ENCODE measurements around the gene MCUR1.
A peak's percentile ranks its signal among the peaks of the same experiment; 100 is the strongest.
"Not testable (repeated sequence)": the region's sequence is repeated elsewhere in the genome, so short reads cannot be mapped to it uniquely, and the experiment has no call there.

MCUR1 gene

GRCh38 chr6:13775466-13775865, 38.9 kb downstream of the MCUR1 start:
- DNase-seq: not testable (repeated sequence)

- not testable (repeated sequence) for DNase-seq
Observed at GRCh38 chr6:13772358-13773030, 41.9 kb downstream of the MCUR1 start.

GRCh38 chr6:13769655-13770053, 44.7 kb downstream of the MCUR1 start:
- no peak for DNase-seq

GRCh38 chr6:13769034-13769654, 45.2 kb downstream of the MCUR1 start:
- no peak for DNase-seq

GRCh38 chr6:13767121-13767808, 47.1 kb downstream of the MCUR1 start:
- DNase-seq: peak; percentile 3

- peak; percentile 2 for DNase-seq
Observed at GRCh38 chr6:13766201-13766634, 48.1 kb downstream of the MCUR1 start.

- DNase-seq: no peak
Observed at GRCh38 chr6:13765570-13765969, 48.8 kb downstream of the MCUR1 start.

GRCh38 chr6:13764996-13765395, 49.4 kb downstream of the MCUR1 start:
- no peak for DNase-seq

GRCh38 chr6:13763740-13764381, 50.5 kb downstream of the MCUR1 start:
- no peak for DNase-seq

- DNase-seq: peak; percentile 26
Observed at GRCh38 chr6:13762611-13763441, 51.5 kb downstream of the MCUR1 start.

- DNase-seq: peak; percentile 60
Observed at GRCh38 chr6:13761361-13762036, 52.9 kb downstream of the MCUR1 start.

- DNase-seq: peak; percentile 36
Observed at GRCh38 chr6:13760307-13761304, 53.8 kb downstream of the MCUR1 start.

- no peak for DNase-seq
Observed at GRCh38 chr6:13759025-13759424, 55.3 kb downstream of the MCUR1 start.

GRCh38 chr6:13754644-13755043, 59.7 kb downstream of the MCUR1 start:
- DNase-seq: no peak

GRCh38 chr6:13743736-13744127, 70.6 kb downstream of the MCUR1 start:
- no peak for DNase-seq

- no peak for DNase-seq
Observed at GRCh38 chr6:13742961-13743735, 71.2 kb downstream of the MCUR1 start.

- DNase-seq: no peak
Observed at GRCh38 chr6:13741365-13741764, 73.0 kb downstream of the MCUR1 start.
